ENCODE data around the gene PPL. TPM values are rescaled to one million over a fixed set of nuclear protein-coding genes. Genes with fewer than 3 reads are reported as not detected.

PPL gene
- total RNA-seq, 4 donors from 2014 or later: 12.8 to 23.1 (median 18.3) TPM

GRCh38 chr16:4980691-4981090 lies 43.7 kb upstream of the PPL start:
- Histone ChIP-seq H3K9me3 (no peaks in the 10 kb centered on the region), H3K27ac (peak overlapping the region; percentile 90 to 96 (median 92)), H3K4me3 (no peak overlapping the region), H3K36me3 (no peaks in the 10 kb centered on the region), H3K27me3 (no peaks in the 10 kb centered on the region), H3K4me1 (peaks cover 37 to 47% of the 10 kb centered on the region in 2 donors)
- no peak for ATAC-seq
- TF ChIP-seq CTCF (IDR thresholded peaks at IDR 0.05 in 4 of 5, conservative IDR thresholded peaks at IDR 0.05 in 1 of 5) (no peak), POLR2A (IDR thresholded peaks at IDR 0.05) (no peak)
- intact Hi-C loops (cut with DNase I; ENCODE audit: low total_unique reads) (no loop called here), in situ Hi-C loops (cut with MboI; ENCODE audit: low sequenced_read_pairs in 4 of 4) (no loop called here)
- DNase-seq: no peak

GRCh38 chr16:4979736-4980660 lies 43.0 kb upstream of the PPL start:
- H3K36me3 ChIP-seq: no peaks in the 10 kb centered on the region
- intact Hi-C loops (cut with DNase I; ENCODE audit: low total_unique reads) (no loop called here), in situ Hi-C loops (cut with MboI; ENCODE audit: low sequenced_read_pairs in 4 of 4) (no loop called here)
- DNase-seq: peak in 1 of 2 donors; percentile 34
- H3K27me3 ChIP-seq: no peaks in the 10 kb centered on the region
- no peak for ATAC-seq
- peak overlapping the region; percentile 90 to 96 (median 92) for H3K27ac ChIP-seq
- no peaks in the 10 kb centered on the region for H3K9me3 ChIP-seq
- no peak overlapping the region for H3K4me3 ChIP-seq
- peaks cover 40 to 50% of the 10 kb centered on the region in 2 donors for H3K4me1 ChIP-seq
- TF ChIP-seq CTCF (IDR thresholded peaks at IDR 0.05 in 4 of 5, conservative IDR thresholded peaks at IDR 0.05 in 1 of 5): no peak
- TF ChIP-seq POLR2A (IDR thresholded peaks at IDR 0.05): no peak

- Histone ChIP-seq H3K4me1 (peaks cover 40 to 50% of the 10 kb centered on the region in 2 donors), H3K9me3 (no peaks in the 10 kb centered on the region), H3K4me3 (no peak overlapping the region), H3K27ac (peak overlapping the region; percentile 90 to 96 (median 92)), H3K36me3 (no peaks in the 10 kb centered on the region), H3K27me3 (no peaks in the 10 kb centered on the region)
- in situ Hi-C loops (cut with MboI; ENCODE audit: low sequenced_read_pairs in 4 of 4) (no loop called here), intact Hi-C loops (cut with DNase I; ENCODE audit: low total_unique reads) (no loop called here)
- no peak for DNase-seq
- no peak for ATAC-seq
- TF ChIP-seq POLR2A (IDR thresholded peaks at IDR 0.05) (no peak), CTCF (IDR thresholded peaks at IDR 0.05 in 4 of 5, conservative IDR thresholded peaks at IDR 0.05 in 1 of 5) (no peak)
Measured at GRCh38 chr16:4979164-4979563, 42.2 kb upstream of the PPL start.

- H3K4me3 ChIP-seq: no peak overlapping the region
- H3K9me3 ChIP-seq: no peaks in the 10 kb centered on the region
- peaks cover 43 to 60% of the 10 kb centered on the region in 2 donors for H3K4me1 ChIP-seq
- H3K36me3 ChIP-seq: no peaks in the 10 kb centered on the region
- H3K27ac ChIP-seq: peak overlapping the region; percentile 93 to 97 (median 96)
- in situ Hi-C loops (cut with MboI; ENCODE audit: low sequenced_read_pairs in 4 of 4) (no loop called here), intact Hi-C loops (cut with DNase I; ENCODE audit: low total_unique reads) (no loop called here)
- DNase-seq (peak; percentile 89 to 93), ATAC-seq (peak; percentile 94 to 96)
- TF ChIP-seq POLR2A (IDR thresholded peaks at IDR 0.05) (peak; percentile 25 to 44), CTCF (IDR thresholded peaks at IDR 0.05 in 4 of 5, conservative IDR thresholded peaks at IDR 0.05 in 1 of 5) (no peak)
- H3K27me3 ChIP-seq: no peaks in the 10 kb centered on the region
Measured at GRCh38 chr16:4976611-4977145, 39.7 kb upstream of the PPL start.

Measured in gastrocnemius medialis (tissue), 4 donors.